IMR-90 (cell line): ENCODE measurements around the gene CHN1. TPM values are rescaled to one million over a fixed set of nuclear protein-coding genes. Genes with fewer than 3 reads are reported as not detected.

Experiments used
- ATAC-seq: fragments of 200-7000 bp; cut with Tn5 transposase; 2 replicates; pipeline ENCODE4 v1.9.1; 2020; ENCODE audit warnings: low read depth, mild to moderate bottlenecking, moderate library complexity
- BruUV-seq: library from RNA; stranded (reverse); fragments of 400-500 nt; replicated peaks from 2 replicates; lab custom pipeline; 2021; lab: Mats Ljungman, UMichigan
- CTCF ChIA-PET: fragments of 300-600 bp; formaldehyde crosslinking; extraction: SDS; loops from one replicate; lab custom pipeline; 2021; ENCODE audit warnings: antibody characterized with exemption; lab: Yijun Ruan, JAX
- POLR2A ChIA-PET: fragments of 300-600 bp; sonication (Branson Sonifier 250); formaldehyde crosslinking; loops from one replicate; lab custom pipeline; 2022; ENCODE audit warnings: antibody characterized with exemption; ENCODE audit not compliant: unreplicated experiment; lab: Charles Lee
- DNase-seq: peaks from one replicate; pipeline ENCODE4 v3.0.0; 2013
- H2AFZ ChIP-seq: replicated peaks from 2 replicates; pipeline ENCODE3; 2013; ENCODE audit warnings: low read length, mild to moderate bottlenecking; ENCODE audit not compliant: poor library complexity
- H2AK5ac ChIP-seq: 2 replicates; pipeline ENCODE4 v1.6.1; 2013; ENCODE audit warnings: low read depth, low read length, inconsistent platforms
- H2AK9ac ChIP-seq: replicated peaks from 2 replicates; pipeline ENCODE3; 2013; ENCODE audit warnings: mild to moderate bottlenecking, low read depth, low read length, moderate library complexity; ENCODE audit not compliant: poor library complexity
- H2BK120ac ChIP-seq: 2 replicates; pipeline ENCODE4 v1.6.1; 2013; ENCODE audit warnings: low read depth, low read length, inconsistent platforms
- H2BK15ac ChIP-seq: 3 replicates; pipeline ENCODE4 v1.6.1; 2013; ENCODE audit warnings: low read depth, low read length, inconsistent platforms
- H2BK20ac ChIP-seq: 2 replicates; pipeline ENCODE4 v1.6.1; 2013; ENCODE audit warnings: low read depth, mild to moderate bottlenecking, inconsistent platforms, low read length, moderate library complexity
- H2BK5ac ChIP-seq: 2 replicates; pipeline ENCODE4 v1.6.1; 2013; ENCODE audit warnings: mild to moderate bottlenecking, low read depth, low read length, inconsistent platforms; ENCODE audit not compliant: poor library complexity, severe bottlenecking
- H3K14ac ChIP-seq: replicated peaks from 2 replicates; pipeline ENCODE4 v1.6.1; 2013; ENCODE audit warnings: low read depth, low read length, inconsistent platforms
- H3K18ac ChIP-seq: 2 replicates; pipeline ENCODE4 v1.6.1; 2013; ENCODE audit warnings: low read depth, low read length, control low read depth
- H3K23ac ChIP-seq: 2 replicates; pipeline ENCODE4 v1.6.1; 2013; ENCODE audit warnings: low read depth, low read length, inconsistent platforms
- H3K27ac ChIP-seq: 2 replicates; pipeline ENCODE4 v1.5.1; 2013; ENCODE audit warnings: mild to moderate bottlenecking, control low read depth, low read length; ENCODE audit not compliant: insufficient read depth
- H3K27me3 ChIP-seq: 2 replicates; pipeline ENCODE4 v1.6.1; 2013; ENCODE audit warnings: low read length; ENCODE audit not compliant: control insufficient read depth, insufficient read depth
- H3K36me3 ChIP-seq: 2 replicates; pipeline ENCODE4 v1.6.1; 2013; ENCODE audit warnings: low read length, mixed read lengths; ENCODE audit not compliant: control insufficient read depth, insufficient read depth
- H3K4ac ChIP-seq: 2 replicates; pipeline ENCODE4 v1.6.1; 2013; ENCODE audit warnings: low read depth, low read length, inconsistent platforms
- H3K4me1 ChIP-seq: 2 replicates; pipeline ENCODE4 v1.6.1; 2013; ENCODE audit warnings: low read length, mixed read lengths; ENCODE audit not compliant: control insufficient read depth, insufficient read depth
- H3K4me2 ChIP-seq: 2 replicates; pipeline ENCODE4 v1.6.1; 2013; ENCODE audit warnings: low read depth, mild to moderate bottlenecking, control low read depth, low read length, moderate library complexity
- H3K4me3 ChIP-seq: 2 replicates; pipeline ENCODE4 v1.5.1; 2013; ENCODE audit warnings: low read depth, mild to moderate bottlenecking, control low read depth, low read length, moderate library complexity; ENCODE audit not compliant: insufficient read depth
- H3K56ac ChIP-seq: 2 replicates; pipeline ENCODE4 v1.6.1; 2013; ENCODE audit warnings: low read length, inconsistent platforms; ENCODE audit not compliant: insufficient read depth; ENCODE audit errors: extremely low read depth
- H3K79me1 ChIP-seq, 2 experiments: 2 replicates each; pipeline ENCODE4 v1.6.1; 2013; ENCODE audit warnings: low read length in 2 of 2, inconsistent platforms in 1 of 2, low read depth in 1 of 2
- H3K9ac ChIP-seq: 2 replicates; pipeline ENCODE4 v1.6.1; 2013; ENCODE audit warnings: low read depth, low read length, control low read depth
- H3K9me1 ChIP-seq: 2 replicates; pipeline ENCODE4 v1.6.1; 2013; ENCODE audit warnings: low read length, inconsistent platforms; ENCODE audit not compliant: insufficient read depth
- H3K9me3 ChIP-seq: 2 replicates; pipeline ENCODE4 v1.6.1; 2013; ENCODE audit warnings: low read length; ENCODE audit not compliant: control insufficient read depth, insufficient read depth
- H4K20me1 ChIP-seq: 2 replicates; pipeline ENCODE4 v1.6.1; 2013; ENCODE audit warnings: low read length, inconsistent platforms; ENCODE audit not compliant: insufficient read depth
- H4K5ac ChIP-seq: 2 replicates; pipeline ENCODE4 v1.6.1; 2013; ENCODE audit warnings: mild to moderate bottlenecking, low read depth, low read length, control low read depth
- H4K8ac ChIP-seq, 2 experiments: 2 replicates each; pipeline ENCODE4 v1.6.1; 2013; ENCODE audit warnings: low read depth in 2 of 2, low read length in 2 of 2, control low read depth in 1 of 2, inconsistent platforms in 1 of 2
- H4K91ac ChIP-seq: 2 replicates; pipeline ENCODE4 v1.6.1; 2013; ENCODE audit warnings: low read depth, low read length, inconsistent platforms; ENCODE audit not compliant: insufficient read depth
- BHLHE40 ChIP-seq: fragments of 150-350 bp; IDR thresholded peaks from 2 replicates; pipeline ENCODE4 v1.6.1; 2016; ENCODE audit warnings: mild to moderate bottlenecking, low read depth, low read length
- CHD1 ChIP-seq: IDR thresholded peaks from 2 replicates; pipeline ENCODE4 v1.6.1; 2012; ENCODE audit warnings: low read depth, low read length, improper control_type of control experiment
- MXI1 ChIP-seq: IDR thresholded peaks from 2 replicates; pipeline ENCODE4 v1.6.1; 2012; ENCODE audit warnings: low read depth, mild to moderate bottlenecking, low read length, moderate library complexity, borderline replicate concordance
- POLR2A ChIP-seq: IDR thresholded peaks from 2 replicates; pipeline ENCODE4 v1.6.1; 2012; ENCODE audit warnings: mild to moderate bottlenecking, low read depth, low read length
- WGBS, 2 experiments: methylation state at CpG; one replicate each; pipeline versions ENCODE4 v1.1.5 to v1.1.7; 2013; ENCODE audit warnings: missing lambda C conversion rate in 2 of 2; ENCODE audit not compliant: insufficient read length in 1 of 2; ENCODE audit errors: extremely low coverage in 2 of 2; 5-methylcytosine and 5-hydroxymethylcytosine counted together
- dilution Hi-C: fragments of 300-500 bp; cut with HindIII; formaldehyde crosslinking; loops from one replicate; pipeline ENCODE4 v1.14.3; 2018; ENCODE audit warnings: low sequenced_read_pairs; ENCODE audit not compliant: unreplicated experiment
- in situ Hi-C: fragments of 300-500 bp; cut with MboI; formaldehyde crosslinking; loops from 3 replicates; pipeline ENCODE4 v1.14.3; 2019; ENCODE audit warnings: low sequenced_read_pairs, inconsistent platforms, mixed read lengths
- intact Hi-C: fragments of 100-400 bp; cut with micrococcal nuclease; formaldehyde crosslinking; loops from 2 replicates; pipeline ENCODE4 v1.10.0; 2022
- polyA plus RNA-seq, 3 experiments: library from polyadenylated mRNA; depleted of rRNA; stranded (reverse); fragments of >200 nt; gene quantifications; 2 replicates each; pipeline ENCODE4 v1.2.3, GENCODE V29; 2012; ENCODE audit warnings: low replicate concordance in 1 of 3
- total RNA-seq: library from RNA; depleted of rRNA; stranded (reverse); fragments of >200 nt; gene quantifications from 2 replicates; pipeline ENCODE4 v1.2.3, GENCODE V29; 2012

The CHN1 gene
- total and polyA plus RNA-seq, 2 of the 4 experiments (the other 2 are of a cell fraction), result 58.4 to 66.9 TPM

DNA sequence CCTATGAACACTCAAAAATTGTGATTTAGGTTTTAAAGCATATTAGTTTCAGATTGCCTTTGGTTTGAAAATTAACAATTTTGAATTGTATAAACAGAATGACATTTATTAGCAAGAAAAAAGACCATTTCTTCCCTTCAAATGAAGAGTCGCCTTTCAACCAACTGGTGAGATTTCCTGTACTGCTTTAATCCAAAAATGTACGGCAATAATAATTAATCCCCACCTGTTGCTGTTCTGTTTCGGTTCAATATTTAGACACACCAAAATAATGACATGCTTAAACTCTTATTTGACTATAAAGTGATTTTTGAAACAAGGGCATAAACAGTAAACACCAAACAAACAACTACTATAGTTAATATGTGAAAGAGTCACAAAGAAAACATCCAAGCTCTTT is 39.6 kb downstream of the CHN1 start:
- H3K56ac ChIP-seq, result no peak overlapping the region
- ChIA-PET CTCF (no interaction called here), POLR2A (no interaction called here)
- peak overlapping the region; percentile 88 for H2BK5ac ChIP-seq
- H3K4me2 ChIP-seq, result no peak overlapping the region
- H2BK20ac ChIP-seq, result no peak overlapping the region
- intact Hi-C loops, result no loop called here
- WGBS, 2 experiments, result no CpG with 5 or more reads among the region's 3 CpGs
- DNase-seq (no peak), ATAC-seq (no peak)
- H2BK120ac ChIP-seq, result peak overlapping the region; percentile 76
- H3K27me3 ChIP-seq, result no peaks in the 10 kb centered on the region
- no peak overlapping the region for H4K5ac ChIP-seq
- H2AFZ ChIP-seq, result no peak overlapping the region
- in situ Hi-C loops, result no loop called here
- H3K4me3 ChIP-seq, result no peak overlapping the region
- H2AK5ac ChIP-seq, result no peak overlapping the region
- peak overlapping the region; percentile 14; the same call in 1 of the 2 replicates for H3K18ac ChIP-seq
- H3K27ac ChIP-seq, result no peak overlapping the region
- H4K8ac ChIP-seq, result no peak overlapping the region
- no peak overlapping the region for H2BK15ac ChIP-seq
- BruUV-seq, result no TSS peak
- no peak overlapping the region for H3K9ac ChIP-seq
- no peak overlapping the region for H3K23ac ChIP-seq
- H3K14ac ChIP-seq, result no peak overlapping the region
- no peak overlapping the region for H2AK9ac ChIP-seq
- no peaks in the 10 kb centered on the region for H4K20me1 ChIP-seq
- peaks cover 4% of the 10 kb centered on the region; the same call in 1 of the 2 replicates for H3K4me1 ChIP-seq
- no peaks in the 10 kb centered on the region for H3K9me3 ChIP-seq
- no peaks in the 10 kb centered on the region for H3K9me1 ChIP-seq
- H4K91ac ChIP-seq, result no peak overlapping the region
- H3K79me1 ChIP-seq, result peaks cover 4 to 12% of the 10 kb centered on the region in 2 experiments; a peak in 3 of 4 replicates
- H3K36me3 ChIP-seq, result no peaks in the 10 kb centered on the region
- no peak overlapping the region for H3K4ac ChIP-seq
- dilution Hi-C loops, result no loop called here
- no peak for TF ChIP-seq POLR2A
- TF ChIP-seq CHD1, result no peak
- no peak for TF ChIP-seq MXI1
- no peak for TF ChIP-seq BHLHE40
